ENCODE measurements around the gene TSR3.

Gene TSR3

GRCh38 chr16:1343428-1344242 lies 8.0 kb downstream of the TSR3 start:
- H3K4me2 ChIP-seq (ENCODE audit: low read length), result no peak overlapping the region
- no peaks in the 10 kb centered on the region for H3K27me3 ChIP-seq (ENCODE audit: control insufficient read depth, insufficient read depth, low read length)
- no peak overlapping the region for H3K4me3 ChIP-seq (ENCODE audit: low read depth, low read length)
- H3K9ac ChIP-seq, result no peak overlapping the region
- H3K36me3 ChIP-seq (ENCODE audit: control insufficient read depth, insufficient read depth, low read length), result no peaks in the 10 kb centered on the region
- no peak overlapping the region for H2AFZ ChIP-seq
- no peaks in the 10 kb centered on the region for H3K79me2 ChIP-seq
- H3K27ac ChIP-seq, result no peak overlapping the region
- peaks cover 6% of the 10 kb centered on the region for H3K4me1 ChIP-seq
- TF ChIP-seq, protein P1, sequence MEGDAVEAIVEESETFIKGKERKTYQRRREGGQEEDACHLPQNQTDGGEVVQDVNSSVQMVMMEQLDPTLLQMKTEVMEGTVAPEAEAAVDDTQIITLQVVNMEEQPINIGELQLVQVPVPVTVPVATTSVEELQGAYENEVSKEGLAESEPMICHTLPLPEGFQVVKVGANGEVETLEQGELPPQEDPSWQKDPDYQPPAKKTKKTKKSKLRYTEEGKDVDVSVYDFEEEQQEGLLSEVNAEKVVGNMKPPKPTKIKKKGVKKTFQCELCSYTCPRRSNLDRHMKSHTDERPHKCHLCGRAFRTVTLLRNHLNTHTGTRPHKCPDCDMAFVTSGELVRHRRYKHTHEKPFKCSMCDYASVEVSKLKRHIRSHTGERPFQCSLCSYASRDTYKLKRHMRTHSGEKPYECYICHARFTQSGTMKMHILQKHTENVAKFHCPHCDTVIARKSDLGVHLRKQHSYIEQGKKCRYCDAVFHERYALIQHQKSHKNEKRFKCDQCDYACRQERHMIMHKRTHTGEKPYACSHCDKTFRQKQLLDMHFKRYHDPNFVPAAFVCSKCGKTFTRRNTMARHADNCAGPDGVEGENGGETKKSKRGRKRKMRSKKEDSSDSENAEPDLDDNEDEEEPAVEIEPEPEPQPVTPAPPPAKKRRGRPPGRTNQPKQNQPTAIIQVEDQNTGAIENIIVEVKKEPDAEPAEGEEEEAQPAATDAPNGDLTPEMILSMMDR (IDR thresholded peaks at IDR 0.05), result no peak
- no peaks in the 10 kb centered on the region for H3K9me3 ChIP-seq (ENCODE audit: control insufficient read depth, low read length)

DNA sequence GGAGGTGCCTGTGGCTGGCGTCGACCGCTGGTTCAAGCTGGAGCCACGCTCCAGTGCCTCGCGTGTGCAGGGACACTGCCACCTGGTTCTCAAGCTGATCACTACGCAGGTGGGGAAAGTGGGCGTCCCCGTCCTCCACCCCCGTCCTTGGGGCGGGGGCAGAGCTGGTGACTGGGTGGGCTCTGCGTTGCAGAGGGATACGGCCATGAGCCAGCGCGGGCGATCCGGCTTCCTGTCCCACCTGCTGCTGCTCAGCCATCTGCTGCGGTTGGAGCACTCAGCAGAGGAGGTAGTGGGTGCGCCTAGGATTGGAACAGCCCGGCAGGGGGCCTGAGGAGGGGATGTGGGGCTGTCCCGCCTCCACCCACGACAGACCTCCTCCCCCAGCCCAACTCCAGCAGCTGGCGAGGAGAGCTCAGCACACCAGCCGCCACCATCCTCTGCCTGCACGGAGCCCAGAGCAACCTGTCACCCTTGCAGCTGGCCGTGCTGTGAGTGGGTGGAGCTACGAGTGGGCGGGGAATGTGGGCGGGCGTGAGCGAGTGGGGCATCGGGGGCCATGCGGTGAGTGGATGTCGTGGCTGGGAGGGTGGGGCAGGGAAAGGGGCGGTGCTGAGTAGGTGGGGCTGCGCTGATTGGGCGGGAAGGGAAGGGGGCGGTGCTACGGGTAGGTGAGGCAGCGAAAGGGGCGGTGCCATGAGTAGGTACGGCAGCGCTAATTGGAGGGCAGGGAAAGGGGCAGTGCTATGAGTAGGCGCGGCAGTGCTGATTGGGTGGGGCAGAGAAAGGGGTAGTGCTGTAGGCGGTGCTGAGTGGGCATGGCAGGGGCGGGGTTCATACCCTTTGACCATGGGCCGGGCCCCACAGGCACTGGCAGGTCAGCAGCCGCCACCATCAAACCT lies 8.9 kb downstream of the TSR3 start:
- Histone ChIP-seq H3K27me3 (ENCODE audit: control insufficient read depth, insufficient read depth, low read length) (no peaks in the 10 kb centered on the region), H3K4me3 (ENCODE audit: low read depth, low read length) (no peak overlapping the region), H3K79me2 (no peaks in the 10 kb centered on the region), H2AFZ (peak overlapping the region; percentile 28), H3K36me3 (ENCODE audit: control insufficient read depth, insufficient read depth, low read length) (no peaks in the 10 kb centered on the region), H3K4me2 (ENCODE audit: low read length) (peak overlapping the region; percentile 54), H3K9ac (no peak overlapping the region), H3K27ac (no peak overlapping the region), H3K9me3 (ENCODE audit: control insufficient read depth, low read length) (no peaks in the 10 kb centered on the region), H3K4me1 (peaks cover 6% of the 10 kb centered on the region)
- TF ChIP-seq, protein P1 (IDR thresholded peaks at IDR 0.05), result no peak

GRCh38 chr16:1341495-1342420 lies 9.9 kb downstream of the TSR3 start:
- Histone ChIP-seq H3K36me3 (ENCODE audit: control insufficient read depth, insufficient read depth, low read length) (no peaks in the 10 kb centered on the region), H3K4me1 (peaks cover 6% of the 10 kb centered on the region), H3K4me2 (ENCODE audit: low read length) (no peak overlapping the region), H3K4me3 (ENCODE audit: low read depth, low read length) (no peak overlapping the region), H3K27ac (no peak overlapping the region), H3K27me3 (ENCODE audit: control insufficient read depth, insufficient read depth, low read length) (no peaks in the 10 kb centered on the region), H3K9me3 (ENCODE audit: control insufficient read depth, low read length) (no peaks in the 10 kb centered on the region), H3K9ac (no peak overlapping the region), H2AFZ (no peak overlapping the region), H3K79me2 (no peaks in the 10 kb centered on the region)
- TF ChIP-seq, protein P1 (IDR thresholded peaks at IDR 0.05), result no peak

- Histone ChIP-seq H3K4me3 (ENCODE audit: low read depth, low read length) (no peak overlapping the region), H3K4me1 (peaks cover 6% of the 10 kb centered on the region), H3K4me2 (ENCODE audit: low read length) (no peak overlapping the region), H3K36me3 (ENCODE audit: control insufficient read depth, insufficient read depth, low read length) (no peaks in the 10 kb centered on the region), H3K27me3 (ENCODE audit: control insufficient read depth, insufficient read depth, low read length) (no peaks in the 10 kb centered on the region), H2AFZ (no peak overlapping the region), H3K27ac (no peak overlapping the region), H3K79me2 (no peaks in the 10 kb centered on the region), H3K9me3 (ENCODE audit: control insufficient read depth, low read length) (no peaks in the 10 kb centered on the region), H3K9ac (no peak overlapping the region)
- TF ChIP-seq, protein P1 (IDR thresholded peaks at IDR 0.05), result no peak
Observed at GRCh38 chr16:1340730-1341494, 10.8 kb downstream of the TSR3 start.

All from parathyroid adenoma (tissue), 2 donors.